ENCODE results near the gene FYN.
A peak's percentile ranks its signal among the peaks of the same experiment; 100 is the strongest.

The FYN gene

GRCh38 chr6:111871725-111872400 is 1.4 kb downstream of the FYN start (continued):
- TF ChIP-seq ZXDB (tag by site-specific recombination; IDR thresholded peaks at IDR 0.05), result peak; percentile 79
- peak; percentile 87 for TF ChIP-seq ZBTB17 (tag by site-specific recombination; IDR thresholded peaks at IDR 0.05)
- no peak for TF ChIP-seq ZNF23 (tag by site-specific recombination; IDR thresholded peaks at IDR 0.05; ENCODE audit: borderline replicate concordance)
- 0 out of 2 replicates have a peak, but pooled peaks have one; percentile 6 for TF ChIP-seq ZSCAN18 (tag by site-specific recombination; IDR thresholded peaks at IDR 0.05)
- no peak for TF ChIP-seq ZNF266 (tag by site-specific recombination; IDR thresholded peaks at IDR 0.05; ENCODE audit: low read depth)
- TF ChIP-seq ZFP69B (tag by site-specific recombination; IDR thresholded peaks at IDR 0.05), result peak; percentile 58; the same call in 1 of the 2 replicates
- no peak for TF ChIP-seq ZNF521 (tag by site-specific recombination; IDR thresholded peaks at IDR 0.05)
- TF ChIP-seq ZBTB20 (tag by site-specific recombination; IDR thresholded peaks at IDR 0.05), result 0 out of 2 replicates have a peak, but pooled peaks have one; percentile 44
- peak; percentile 66 for TF ChIP-seq ZNF513 (tag by site-specific recombination; IDR thresholded peaks at IDR 0.05)
- peak; percentile 89 for TF ChIP-seq IKZF3 (tag by site-specific recombination; IDR thresholded peaks at IDR 0.05)
- peak; percentile 74 for TF ChIP-seq ZNF561 (tag by site-specific recombination; IDR thresholded peaks at IDR 0.05; ENCODE audit: borderline replicate concordance)
- TF ChIP-seq ZNF391 (tag by site-specific recombination; IDR thresholded peaks at IDR 0.05; ENCODE audit: borderline replicate concordance, low read depth), result peak; percentile 20; the same call in 1 of the 2 replicates
- no peak for TF ChIP-seq HOXD13 (CRISPR knock-in tag; IDR thresholded peaks at IDR 0.05; ENCODE audit: borderline replicate concordance)
- no peak for TF ChIP-seq ZNF398 (tag by site-specific recombination; IDR thresholded peaks at IDR 0.05)
- TF ChIP-seq ZNF600 (tag by site-specific recombination; IDR thresholded peaks at IDR 0.05), result peak; percentile 96
- peak; percentile 43; the same call in 1 of the 2 replicates for TF ChIP-seq ZNF18 (tag by site-specific recombination; IDR thresholded peaks at IDR 0.05)
- TF ChIP-seq ZBTB48 (tag by site-specific recombination; IDR thresholded peaks at IDR 0.05), result no peak; the same call in none of the 2 replicates
- peak; percentile 89; the same call in 1 of the 2 replicates for TF ChIP-seq SP7 (tag by site-specific recombination; IDR thresholded peaks at IDR 0.05)
- peak; percentile 95 for TF ChIP-seq ZNF366 (tag by site-specific recombination; conservative IDR thresholded peaks at IDR 0.05)
- peak; percentile 98 for TF ChIP-seq ZNF341 (tag by site-specific recombination; IDR thresholded peaks at IDR 0.05; ENCODE audit: low read depth)
- peak; percentile 82; the same call in 1 of the 2 replicates for TF ChIP-seq ZSCAN30 (tag by site-specific recombination; IDR thresholded peaks at IDR 0.05)
- peak; percentile 83; the same call in 1 of the 2 replicates for TF ChIP-seq ZNF692 (tag by site-specific recombination; IDR thresholded peaks at IDR 0.05)
- TF ChIP-seq ZFP37 (tag by site-specific recombination; IDR thresholded peaks at IDR 0.05), result 0 out of 2 replicates have a peak, but pooled peaks have one; percentile 48
- peak; percentile 84; the same call in 1 of the 2 replicates for TF ChIP-seq PRDM1 (tag by site-specific recombination; IDR thresholded peaks at IDR 0.05)
- TF ChIP-seq SALL2 (tag by site-specific recombination; IDR thresholded peaks at IDR 0.05; ENCODE audit: borderline replicate concordance), result no peak

All from HEK293 (cell line).